H1 (cell line): ENCODE measurements around the gene NUP210L. TPM values are rescaled to one million over a fixed set of nuclear protein-coding genes. Genes with fewer than 3 reads are reported as not detected.

Source experiments
- BRCA1 ChIP-seq: IDR thresholded peaks from 2 replicates; pipeline ENCODE4 v1.6.1; 2012; ENCODE audit warnings: low read depth, low read length, improper control_type of control experiment
- CEBPB ChIP-seq: IDR thresholded peaks from 2 replicates; pipeline ENCODE4 v1.6.1; 2012; ENCODE audit warnings: low read depth, low read length
- CHD1 ChIP-seq: IDR thresholded peaks from 2 replicates; pipeline ENCODE4 v1.6.1; 2012; ENCODE audit warnings: low read depth, low read length, improper control_type of control experiment
- EZH2 ChIP-seq: fragments of 200-600 bp; sonication (generic); IDR thresholded peaks from 2 replicates; pipeline ENCODE4 v1.7.1; 2012; ENCODE audit warnings: low read depth, mild to moderate bottlenecking, moderate library complexity, low read length, inconsistent platforms; ENCODE audit not compliant: severe bottlenecking
- MAX ChIP-seq: IDR thresholded peaks from 2 replicates; pipeline ENCODE4 v1.6.1; 2012; ENCODE audit warnings: inconsistent platforms
- PHF8 ChIP-seq: fragments of 200-600 bp; sonication (generic); conservative IDR thresholded peaks from 2 replicates; pipeline ENCODE4 v1.7.1; 2012; ENCODE audit warnings: low read depth, mild to moderate bottlenecking, inconsistent platforms, low read length, moderate library complexity
- POLR2A ChIP-seq, 2 experiments: IDR thresholded peaks; 1 replicate in 1 of 2; 2 replicates in 1 of 2; pipeline ENCODE4 v1.6.1; 2011; ENCODE audit warnings: low read depth in 2 of 2, low read length in 2 of 2, mild to moderate bottlenecking in 2 of 2; ENCODE audit errors: control extremely low read depth in 1 of 2
- POLR2AphosphoS5 ChIP-seq: IDR thresholded peaks from 2 replicates; pipeline ENCODE4 v1.6.1; 2011; ENCODE audit warnings: low read depth, low read length
- RXRA ChIP-seq: IDR thresholded peaks from 2 replicates; pipeline ENCODE4 v1.6.1; 2011; ENCODE audit warnings: low read depth, mild to moderate bottlenecking, low read length, moderate library complexity; ENCODE audit not compliant: insufficient read depth
- TAF1 ChIP-seq: IDR thresholded peaks from 2 replicates; pipeline ENCODE4 v1.6.1; 2011; ENCODE audit warnings: mild to moderate bottlenecking, low read depth, low read length
- TEAD4 ChIP-seq: IDR thresholded peaks from 2 replicates; pipeline ENCODE4 v1.6.1; 2012; ENCODE audit warnings: low read depth, low read length, inconsistent platforms, mixed read lengths
- polyA plus RNA-seq, 7 experiments: library from polyadenylated mRNA; depleted of rRNA in 3 of 7; stranded (reverse) in 5 of 7; unstranded in 2 of 7; fragments of >200 nt in 5 of 7; fragments of 200-250 nt in 2 of 7; gene quantifications; 1 replicate in 5 of 7; 2 replicates in 1 of 7; 4 replicates in 1 of 7; pipeline versions ENCODE4 v1.2.1 to v1.2.3, GENCODE V29; 2011 to 2013; ENCODE audit warnings: missing spikeins in 2 of 7, mixed read lengths in 2 of 7
- total RNA-seq: library from RNA; stranded (reverse); fragmentation: NEBNext Ultra II Directional; extraction: Animal tissue kit (Norgen Biotek cat#: 25700); gene quantifications from 2 replicates; pipeline ENCODE4 v1.2.1, GENCODE V29; 2021
- TF ChIP-seq, protein P1 (sequence below): IDR thresholded peaks from 2 replicates; pipeline ENCODE4 v1.6.1; 2012; ENCODE audit warnings: inconsistent platforms

Gene NUP210L
- total and polyA plus RNA-seq, 2 of the 8 experiments (the other 6 are each of a cell fraction or from before 2014, with no cell fraction given), result not detected

DNA sequence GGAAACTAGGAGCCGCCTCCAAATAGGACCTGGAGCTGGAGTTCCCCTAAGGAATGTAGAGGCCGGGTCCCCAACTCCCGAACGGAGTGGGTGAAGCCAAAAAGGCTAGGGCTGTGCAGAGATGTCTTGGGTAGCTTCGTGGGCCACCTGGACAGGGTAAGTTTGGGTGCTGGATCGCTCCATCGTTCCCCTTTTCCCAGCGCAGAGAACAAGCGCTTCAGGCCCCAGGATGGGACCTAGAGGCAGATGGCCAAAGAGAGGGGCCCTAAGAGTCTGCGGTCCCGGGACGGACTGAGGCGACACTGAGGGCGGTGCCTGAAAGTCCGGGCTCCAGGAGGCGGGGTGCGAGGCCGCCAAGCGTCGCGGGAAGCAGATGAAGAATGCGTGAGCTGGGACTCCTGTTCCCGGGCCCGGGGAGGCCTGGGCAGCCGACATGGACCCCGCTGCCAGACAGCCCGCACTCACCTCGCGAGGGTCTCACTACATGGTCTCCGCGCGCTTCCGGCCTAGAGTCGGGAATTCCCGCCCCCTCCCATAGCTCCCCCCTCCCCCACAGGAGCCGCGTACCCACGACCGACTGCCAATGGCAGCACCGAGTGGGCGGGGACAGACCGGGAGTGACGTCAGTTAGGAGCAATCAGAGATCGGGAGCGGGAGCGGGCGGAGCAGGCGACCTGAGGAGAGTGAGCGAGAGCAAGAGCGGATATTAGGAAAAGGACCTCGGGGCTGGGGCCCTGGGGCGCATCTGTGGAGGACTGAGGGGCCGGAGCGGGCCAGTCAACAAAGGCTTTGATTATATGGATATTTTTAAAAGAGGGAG, 191.6 kb downstream of the NUP210L start, which contains the start of gene SLC39A1 (continued):
- TF ChIP-seq BRCA1 (peak; percentile 43; the same call in 1 of the 2 replicates), CHD1 (no peak), PHF8 (peak; percentile 44; the same call in 1 of the 2 replicates), TAF1 (peak; percentile 79; the same call in 1 of the 2 replicates), CEBPB (no peak), POLR2A (IDR thresholded peaks at IDR 0.05; ENCODE audit: control extremely low read depth in 1 of 2, low read depth in 2 of 2, low read length in 2 of 2) (peak; percentile 75 to 88; a peak in 2 of 3 replicates), MAX (peak; percentile 70; the same call in 1 of the 2 replicates), EZH2 (no peak), TEAD4 (peak; percentile 21), RXRA (no peak), POLR2AphosphoS5 (peak; percentile 65; the same call in 1 of the 2 replicates)
- TF ChIP-seq, protein P1, sequence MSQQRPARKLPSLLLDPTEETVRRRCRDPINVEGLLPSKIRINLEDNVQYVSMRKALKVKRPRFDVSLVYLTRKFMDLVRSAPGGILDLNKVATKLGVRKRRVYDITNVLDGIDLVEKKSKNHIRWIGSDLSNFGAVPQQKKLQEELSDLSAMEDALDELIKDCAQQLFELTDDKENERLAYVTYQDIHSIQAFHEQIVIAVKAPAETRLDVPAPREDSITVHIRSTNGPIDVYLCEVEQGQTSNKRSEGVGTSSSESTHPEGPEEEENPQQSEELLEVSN, result peak; percentile 11; the same call in 1 of the 2 replicates
